MCF 10A (cell line): ENCODE results near the gene IAH1. TPM values are rescaled to one million over a fixed set of nuclear protein-coding genes. Genes with fewer than 3 reads are reported as not detected.
A peak's percentile ranks its signal among the peaks of the same experiment; 100 is the strongest.

ENCODE experiments used
- BruUV-seq: library from RNA; stranded (reverse); fragments of 400-500 nt; replicated peaks from 2 replicates; lab custom pipeline; 2021; lab: Mats Ljungman, UMichigan
- CTCF ChIA-PET: fragments of 300-600 bp; sonication (Branson Sonifier 250); formaldehyde crosslinking; extraction: SDS; loops from one replicate; lab custom pipeline; 2021; ENCODE audit warnings: antibody characterized with exemption, inconsistent platforms; lab: Yijun Ruan, JAX
- POLR2A ChIA-PET: fragments of 300-600, 350-650 bp; sonication (Branson Sonifier 250); formaldehyde crosslinking; extraction: SDS; loops from one replicate; lab custom pipeline; 2020; ENCODE audit warnings: antibody characterized with exemption, inconsistent platforms; lab: Yijun Ruan, JAX
- DNase-seq: peaks from one replicate; pipeline ENCODE4 v3.0.0-alpha.2; 2018; ENCODE audit not compliant: unreplicated experiment
- H3K27ac Mint-ChIP-seq: one replicate; pipeline ENCODE4 v1.8.0; 2022; ENCODE audit warnings: mild to moderate bottlenecking, low read depth, mixed read lengths; ENCODE audit not compliant: unreplicated experiment
- H3K27me3 Mint-ChIP-seq: one replicate; pipeline ENCODE4 v1.8.0; 2022; ENCODE audit warnings: mixed read lengths; ENCODE audit not compliant: insufficient read depth, unreplicated experiment
- H3K36me3 Mint-ChIP-seq: one replicate; pipeline ENCODE4 v1.8.0; 2022; ENCODE audit warnings: mild to moderate bottlenecking, moderate library complexity, mixed read lengths; ENCODE audit not compliant: insufficient read depth, unreplicated experiment
- H3K4me1 Mint-ChIP-seq: one replicate; pipeline ENCODE4 v1.8.0; 2022; ENCODE audit warnings: mixed read lengths; ENCODE audit not compliant: insufficient read depth, unreplicated experiment
- H3K4me3 Mint-ChIP-seq: one replicate; pipeline ENCODE4 v1.8.0; 2022; ENCODE audit warnings: mild to moderate bottlenecking, moderate library complexity, mixed read lengths; ENCODE audit not compliant: unreplicated experiment
- H3K9me3 Mint-ChIP-seq: one replicate; pipeline ENCODE4 v1.8.0; 2022; ENCODE audit warnings: mixed read lengths; ENCODE audit not compliant: unreplicated experiment
- intact Hi-C: fragments of 100-400 bp; cut with micrococcal nuclease; formaldehyde crosslinking; loops from 2 replicates; pipeline ENCODE4 v1.14.1; 2022
- total RNA-seq: library from RNA; stranded (reverse); gene quantifications from 2 replicates; pipeline ENCODE4 v1.2.3, GENCODE V29; 2022
- TF ChIP-seq, protein P1 (sequence below): fragments of 200-600 bp; IDR thresholded peaks from one replicate; pipeline ENCODE4 v1.8.0; 2022; ENCODE audit warnings: antibody characterized with exemption, mild to moderate bottlenecking; ENCODE audit not compliant: unreplicated experiment

The IAH1 gene
- total RNA-seq, 1 experiment from 2014 or later = 74.7 TPM

DNA sequence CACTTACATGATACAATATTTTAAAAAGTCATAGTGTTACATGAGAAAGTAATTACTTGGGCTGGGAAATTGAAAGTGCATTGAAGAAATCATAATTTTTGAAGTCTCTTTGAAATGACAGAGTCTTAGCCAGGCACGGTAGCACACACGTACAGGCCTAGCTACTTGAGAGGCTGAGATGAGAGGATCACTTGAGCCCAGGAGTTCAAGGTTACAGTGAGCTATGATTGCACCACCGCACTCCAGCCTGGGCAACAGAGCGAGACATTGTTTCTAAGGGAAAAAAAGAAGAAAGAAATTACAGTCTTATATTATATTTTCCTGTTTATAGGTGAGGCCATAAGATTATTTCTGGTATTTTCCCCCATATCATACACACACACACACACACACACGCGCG lies 9.2 kb upstream of the IAH1 start:
- DNase-seq = no peak
- ChIA-PET CTCF (no interaction called here), POLR2A (interaction anchor here (0.5 to 0.8 kb wide), 2 partner anchors 16 to 444 kb away, joined by 3 read pairs; no protein-coding TSS in a partner anchor)
- intact Hi-C loops = no loop called here
- TF ChIP-seq, protein P1, sequence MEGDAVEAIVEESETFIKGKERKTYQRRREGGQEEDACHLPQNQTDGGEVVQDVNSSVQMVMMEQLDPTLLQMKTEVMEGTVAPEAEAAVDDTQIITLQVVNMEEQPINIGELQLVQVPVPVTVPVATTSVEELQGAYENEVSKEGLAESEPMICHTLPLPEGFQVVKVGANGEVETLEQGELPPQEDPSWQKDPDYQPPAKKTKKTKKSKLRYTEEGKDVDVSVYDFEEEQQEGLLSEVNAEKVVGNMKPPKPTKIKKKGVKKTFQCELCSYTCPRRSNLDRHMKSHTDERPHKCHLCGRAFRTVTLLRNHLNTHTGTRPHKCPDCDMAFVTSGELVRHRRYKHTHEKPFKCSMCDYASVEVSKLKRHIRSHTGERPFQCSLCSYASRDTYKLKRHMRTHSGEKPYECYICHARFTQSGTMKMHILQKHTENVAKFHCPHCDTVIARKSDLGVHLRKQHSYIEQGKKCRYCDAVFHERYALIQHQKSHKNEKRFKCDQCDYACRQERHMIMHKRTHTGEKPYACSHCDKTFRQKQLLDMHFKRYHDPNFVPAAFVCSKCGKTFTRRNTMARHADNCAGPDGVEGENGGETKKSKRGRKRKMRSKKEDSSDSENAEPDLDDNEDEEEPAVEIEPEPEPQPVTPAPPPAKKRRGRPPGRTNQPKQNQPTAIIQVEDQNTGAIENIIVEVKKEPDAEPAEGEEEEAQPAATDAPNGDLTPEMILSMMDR = no peak
- no TSS peak for BruUV-seq
- peaks cover 51% of the 10 kb centered on the region for H3K36me3 Mint-ChIP-seq
- H3K4me3 Mint-ChIP-seq = no peak overlapping the region
- no peak overlapping the region for H3K27ac Mint-ChIP-seq
- H3K27me3 Mint-ChIP-seq = no peaks in the 10 kb centered on the region
- no peaks in the 10 kb centered on the region for H3K4me1 Mint-ChIP-seq
- H3K9me3 Mint-ChIP-seq = no peaks in the 10 kb centered on the region

DNA sequence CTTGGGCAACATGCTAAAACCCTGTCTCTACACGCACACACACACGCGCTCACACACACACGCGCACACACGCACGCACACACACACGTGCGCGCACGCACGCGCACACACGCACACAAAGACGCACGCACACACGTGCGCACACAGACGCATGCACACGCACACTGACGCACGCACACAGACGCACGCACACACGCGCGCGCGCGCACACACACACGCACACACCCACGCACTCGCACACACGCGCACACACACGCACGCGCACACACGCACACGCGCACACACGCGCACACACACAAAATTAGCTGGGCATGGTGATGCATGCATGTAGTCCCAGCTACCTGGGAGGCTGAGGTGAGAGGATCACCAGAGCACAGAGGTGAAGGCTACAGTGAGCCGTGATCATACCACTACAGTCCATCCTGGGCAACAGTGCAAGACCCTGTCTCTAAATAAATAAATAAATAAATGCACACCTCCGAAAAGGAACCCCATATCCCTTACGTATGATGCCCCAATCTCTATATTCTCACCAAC lies 8.1 kb upstream of the IAH1 start:
- BruUV-seq = no TSS peak
- Mint-ChIP-seq H3K9me3 (no peaks in the 10 kb centered on the region), H3K27me3 (no peaks in the 10 kb centered on the region), H3K4me1 (no peaks in the 10 kb centered on the region), H3K27ac (no peak overlapping the region), H3K4me3 (no peak overlapping the region), H3K36me3 (peaks cover 43% of the 10 kb centered on the region)
- intact Hi-C loops = no loop called here
- POLR2A ChIA-PET = no interaction called here
- no peak for DNase-seq
- CTCF ChIA-PET = interaction anchor here (0.5 kb wide), 1 partner anchor 8 kb away, joined by 3 read pairs; no protein-coding TSS in a partner anchor
- TF ChIP-seq, protein P1 = no peak

DNA sequence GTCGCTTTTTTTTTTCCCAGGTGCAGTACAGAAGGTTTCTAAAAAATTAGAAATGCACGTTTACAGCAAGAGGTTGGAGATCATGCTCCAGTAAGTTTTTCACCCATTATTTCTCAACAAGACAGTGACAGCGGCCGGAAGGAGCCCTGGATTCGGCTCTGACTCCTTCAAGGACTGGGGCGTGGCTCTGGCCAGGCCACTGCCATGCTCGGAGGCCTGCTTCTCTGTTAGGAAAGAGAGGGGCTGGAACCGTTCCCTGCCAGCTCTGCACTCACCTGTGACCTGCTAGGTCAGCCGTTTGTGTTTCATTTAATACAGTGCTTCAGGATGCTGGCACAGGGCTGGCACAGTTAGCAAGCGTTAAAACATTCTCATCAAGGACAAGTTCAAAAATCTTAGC lies 6.7 kb upstream of the IAH1 start:
- Mint-ChIP-seq H3K27me3 (no peaks in the 10 kb centered on the region), H3K9me3 (no peaks in the 10 kb centered on the region), H3K27ac (no peak overlapping the region), H3K4me3 (no peak overlapping the region), H3K36me3 (peaks cover 37% of the 10 kb centered on the region), H3K4me1 (no peaks in the 10 kb centered on the region)
- TF ChIP-seq, protein P1 = no peak
- CTCF ChIA-PET = no interaction called here
- peak; percentile 33 for DNase-seq
- no TSS peak for BruUV-seq
- intact Hi-C loops = no loop called here
- POLR2A ChIA-PET = no interaction called here

DNA sequence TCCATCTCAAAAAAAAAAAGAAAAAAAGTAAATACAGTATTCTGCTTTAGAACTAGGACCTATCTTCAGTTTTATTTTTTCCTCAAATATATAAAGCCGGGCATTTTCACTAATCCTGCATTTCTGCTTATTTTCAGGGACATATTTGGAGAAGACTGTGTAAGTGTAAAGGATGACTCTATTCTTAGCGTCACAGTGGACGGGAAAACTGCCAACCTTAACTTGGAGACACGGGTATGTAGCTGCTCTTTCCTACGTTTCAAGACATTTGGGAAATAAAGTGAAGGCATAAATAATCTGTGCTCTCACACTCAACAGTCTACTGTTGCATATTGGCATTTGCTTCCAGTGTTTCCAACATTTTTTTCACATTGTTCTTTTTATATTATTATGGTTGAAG lies 3.1 kb upstream of the IAH1 start:
- BruUV-seq = no TSS peak
- Mint-ChIP-seq H3K9me3 (no peaks in the 10 kb centered on the region), H3K27ac (no peak overlapping the region), H3K27me3 (no peaks in the 10 kb centered on the region), H3K4me3 (no peak overlapping the region), H3K36me3 (peaks cover 37% of the 10 kb centered on the region), H3K4me1 (peaks cover 6% of the 10 kb centered on the region)
- no peak for DNase-seq
- CTCF ChIA-PET = no interaction called here
- TF ChIP-seq, protein P1 = no peak
- POLR2A ChIA-PET = interaction anchor here (2.1 kb wide), 1 partner anchor 48 kb away, joined by 8 read pairs; the partner anchor contains the start of genes CPSF3 and ITGB1BP1
- intact Hi-C loops = no loop called here
